ENCODE measurements around the gene CNTN4.

The CNTN4 gene

GRCh38 chr3:2614578-2614977 lies 515.9 kb downstream of the CNTN4 start:
- DNase-seq = no peak

- no peak for DNase-seq
Measured at GRCh38 chr3:2615080-2615479, 516.4 kb downstream of the CNTN4 start.

- DNase-seq = no peak
Measured at GRCh38 chr3:2623436-2623835, 524.8 kb downstream of the CNTN4 start.

- no peak for DNase-seq
Measured at GRCh38 chr3:2628117-2628516, 529.5 kb downstream of the CNTN4 start.

GRCh38 chr3:2635511-2635910 lies 536.8 kb downstream of the CNTN4 start:
- no peak for DNase-seq

GRCh38 chr3:2643606-2644005 lies 544.9 kb downstream of the CNTN4 start:
- DNase-seq = no peak

GRCh38 chr3:2645001-2645400 lies 546.3 kb downstream of the CNTN4 start:
- no peak for DNase-seq

GRCh38 chr3:2650746-2651145 lies 552.1 kb downstream of the CNTN4 start:
- DNase-seq = no peak

- DNase-seq = no peak
Measured at GRCh38 chr3:2652386-2652785, 553.7 kb downstream of the CNTN4 start.

GRCh38 chr3:2653706-2654105 lies 555.0 kb downstream of the CNTN4 start:
- no peak for DNase-seq

- DNase-seq = no peak
Measured at GRCh38 chr3:2655229-2655701, 556.6 kb downstream of the CNTN4 start.

- no peak for DNase-seq
Measured at GRCh38 chr3:2656806-2657777, 558.4 kb downstream of the CNTN4 start.

- no peak for DNase-seq
Measured at GRCh38 chr3:2657971-2658370, 559.3 kb downstream of the CNTN4 start.

GRCh38 chr3:2659896-2660295 lies 561.2 kb downstream of the CNTN4 start:
- DNase-seq = no peak

- DNase-seq = no peak
Measured at GRCh38 chr3:2661078-2661477, 562.4 kb downstream of the CNTN4 start.

GRCh38 chr3:2677501-2677900 lies 578.8 kb downstream of the CNTN4 start:
- DNase-seq = no peak

- no peak for DNase-seq
Measured at GRCh38 chr3:2680236-2680635, 581.6 kb downstream of the CNTN4 start.

- DNase-seq = no peak
Measured at GRCh38 chr3:2684046-2684445, 585.4 kb downstream of the CNTN4 start.

GRCh38 chr3:2686816-2687502 lies 588.3 kb downstream of the CNTN4 start:
- DNase-seq = no peak

- DNase-seq = no peak
Measured at GRCh38 chr3:2697589-2697988, 598.9 kb downstream of the CNTN4 start.

GRCh38 chr3:2701471-2701870 lies 602.8 kb downstream of the CNTN4 start:
- no peak for DNase-seq

- no peak for DNase-seq
Measured at GRCh38 chr3:2706144-2706835, 607.6 kb downstream of the CNTN4 start.

- no peak for DNase-seq
Measured at GRCh38 chr3:2706836-2707210, 608.2 kb downstream of the CNTN4 start.
